GM20000 (cell line): ENCODE data around the gene NKD1.

Experiments
- DNase-seq: peaks from one replicate; pipeline ENCODE4 v3.0.0; 2012; ENCODE audit warnings: low spot score
- TF ChIP-seq, protein P1 (sequence below): IDR thresholded peaks from 2 replicates; pipeline ENCODE4 v1.5.1; 2012; ENCODE audit warnings: mild to moderate bottlenecking, control low read depth; ENCODE audit errors: extremely low read depth, missing control alignments

The NKD1 gene

GRCh38 chr16:50662306-50662940 lies 114.2 kb downstream of the NKD1 start:
- TF ChIP-seq, protein P1, sequence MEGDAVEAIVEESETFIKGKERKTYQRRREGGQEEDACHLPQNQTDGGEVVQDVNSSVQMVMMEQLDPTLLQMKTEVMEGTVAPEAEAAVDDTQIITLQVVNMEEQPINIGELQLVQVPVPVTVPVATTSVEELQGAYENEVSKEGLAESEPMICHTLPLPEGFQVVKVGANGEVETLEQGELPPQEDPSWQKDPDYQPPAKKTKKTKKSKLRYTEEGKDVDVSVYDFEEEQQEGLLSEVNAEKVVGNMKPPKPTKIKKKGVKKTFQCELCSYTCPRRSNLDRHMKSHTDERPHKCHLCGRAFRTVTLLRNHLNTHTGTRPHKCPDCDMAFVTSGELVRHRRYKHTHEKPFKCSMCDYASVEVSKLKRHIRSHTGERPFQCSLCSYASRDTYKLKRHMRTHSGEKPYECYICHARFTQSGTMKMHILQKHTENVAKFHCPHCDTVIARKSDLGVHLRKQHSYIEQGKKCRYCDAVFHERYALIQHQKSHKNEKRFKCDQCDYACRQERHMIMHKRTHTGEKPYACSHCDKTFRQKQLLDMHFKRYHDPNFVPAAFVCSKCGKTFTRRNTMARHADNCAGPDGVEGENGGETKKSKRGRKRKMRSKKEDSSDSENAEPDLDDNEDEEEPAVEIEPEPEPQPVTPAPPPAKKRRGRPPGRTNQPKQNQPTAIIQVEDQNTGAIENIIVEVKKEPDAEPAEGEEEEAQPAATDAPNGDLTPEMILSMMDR, result no peak

GRCh38 chr16:50664270-50664669 lies 116.1 kb downstream of the NKD1 start:
- TF ChIP-seq, protein P1, result no peak
- DNase-seq, result no peak

More at GRCh38 chr16:50662306-50662940, 114.2 kb downstream of the NKD1 start:
- DNase-seq, result no peak

GRCh38 chr16:50665128-50665878 lies 117.1 kb downstream of the NKD1 start:
- TF ChIP-seq, protein P1, result peak; percentile 71
- peak; percentile 75 for DNase-seq

- peak; percentile 73 for DNase-seq
These were observed 118.7 kb downstream of the NKD1 start for GRCh38 chr16:50666658-50667496.

GRCh38 chr16:50667497-50668367 lies 119.5 kb downstream of the NKD1 start:
- DNase-seq, result no peak
- TF ChIP-seq, protein P1, result no peak

More at GRCh38 chr16:50666658-50667496, 118.7 kb downstream of the NKD1 start:
- TF ChIP-seq, protein P1, result no peak

DNA sequence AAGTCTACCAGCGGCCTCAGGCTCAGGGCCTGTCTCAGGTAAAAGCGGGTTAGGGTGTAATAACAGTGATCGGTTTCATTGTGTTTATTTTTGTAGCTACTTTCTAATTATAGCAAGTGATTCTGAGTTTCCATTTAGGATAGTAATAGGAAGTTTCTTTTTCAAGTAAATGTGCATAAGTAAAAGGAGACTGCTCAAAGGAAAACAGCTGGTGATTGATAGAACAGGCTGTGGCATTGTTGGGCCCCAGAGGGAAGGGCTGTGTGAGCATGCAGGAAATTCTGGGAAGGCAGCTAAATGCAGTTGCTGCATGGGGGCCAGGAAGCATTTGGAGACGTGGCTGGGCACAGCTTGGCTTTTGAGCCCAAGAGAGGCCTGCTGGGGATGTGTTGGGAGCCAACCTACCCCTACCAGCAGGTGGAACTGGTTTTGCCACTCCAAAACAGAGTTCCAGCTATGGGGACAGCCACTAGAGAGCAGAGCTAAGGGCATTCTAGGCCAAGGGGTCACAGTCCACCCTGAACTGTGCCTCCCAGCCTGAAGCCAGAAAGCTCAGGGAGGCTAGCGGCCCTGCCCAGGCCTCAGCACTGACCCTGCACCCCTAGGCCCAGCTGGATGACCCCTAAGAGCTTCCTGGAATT lies 120.3 kb downstream of the NKD1 start:
- no peak for DNase-seq

More for the DNA sequence above, 120.3 kb downstream of the NKD1 start:
- TF ChIP-seq, protein P1, result no peak
